ENCODE results near the gene HSPB7.
"Not testable (repeated sequence)": the region's sequence is repeated elsewhere in the genome, so short reads cannot be mapped to it uniquely, and the experiment has no call there.

The HSPB7 gene

DNA sequence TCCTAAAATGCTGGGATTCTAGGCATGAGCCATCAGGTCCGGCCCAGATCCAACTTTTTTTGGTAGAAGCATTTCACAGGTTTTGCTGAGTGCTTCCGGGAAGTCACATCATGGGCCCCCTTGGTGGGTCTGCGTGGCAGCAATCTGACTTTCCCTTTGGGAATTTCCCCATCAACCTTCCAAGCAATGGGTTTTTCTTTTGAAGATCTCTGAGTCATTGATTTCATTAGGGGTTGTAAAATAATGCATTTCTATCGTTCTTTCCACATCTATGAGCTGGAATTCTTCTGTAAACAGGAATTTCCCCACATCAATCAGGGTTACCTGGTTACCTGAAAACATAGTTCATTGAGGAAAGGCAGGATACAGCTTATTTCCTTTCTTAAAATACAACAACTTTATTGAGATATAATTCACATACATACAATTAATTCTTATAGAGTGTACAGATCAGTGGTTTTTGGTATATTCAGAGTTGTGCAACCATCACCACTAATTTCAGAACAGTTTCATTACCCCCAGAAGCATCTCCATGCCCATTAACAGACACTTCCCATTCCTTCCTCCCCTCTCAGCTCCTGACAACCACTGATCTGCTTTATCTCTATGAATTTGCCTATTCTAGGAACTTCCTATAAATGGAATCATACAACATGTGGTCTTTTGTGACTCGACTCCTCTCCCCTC lies 32.1 kb downstream of the HSPB7 start:
- H3K36me3 ChIP-seq (ENCODE audit: control insufficient read depth in 5 of 5, insufficient read depth in 5 of 5, low read length in 5 of 5): no peaks in the 10 kb centered on the region
- peaks cover 0 to 6% (median 0%) of the 10 kb centered on the region in 5 donors for H3K4me1 ChIP-seq (ENCODE audit: control insufficient read depth in 5 of 5, insufficient read depth in 5 of 5, low read length in 5 of 5)
- no peak overlapping the region for H3K4me3 ChIP-seq (ENCODE audit: low read depth in 1 of 5, low read length in 5 of 5)
- no peaks in the 10 kb centered on the region for H3K9me3 ChIP-seq (ENCODE audit: control insufficient read depth in 5 of 5, low read length in 5 of 5)
- H3K27ac ChIP-seq (ENCODE audit: low read depth, low read length): no peak overlapping the region
- no peak overlapping the region for H3K9ac ChIP-seq (ENCODE audit: low read length in 5 of 5)
- no peaks in the 10 kb centered on the region for H3K27me3 ChIP-seq (ENCODE audit: control insufficient read depth in 5 of 5, insufficient read depth in 4 of 5, low read length in 5 of 5)

DNA sequence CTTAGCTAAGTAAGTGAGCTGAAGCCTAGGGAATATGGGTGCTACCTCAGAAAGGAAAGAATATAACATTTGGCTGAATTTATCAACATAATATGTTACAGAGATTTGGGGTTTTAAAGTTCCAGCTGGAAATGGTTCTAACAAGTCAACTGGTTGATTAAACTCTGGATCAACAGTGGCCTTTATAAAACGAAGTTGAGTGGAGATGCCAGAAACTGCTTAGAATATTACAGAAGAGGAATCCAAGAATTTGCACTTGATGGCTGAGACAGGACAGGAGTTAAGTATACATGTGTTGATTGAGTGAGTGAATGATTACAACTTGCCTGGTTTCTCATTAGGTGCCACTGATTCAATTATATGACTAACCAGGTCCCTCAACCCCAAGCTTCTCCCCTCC lies 34.6 kb downstream of the HSPB7 start:
- Histone ChIP-seq H3K27ac (ENCODE audit: low read depth, low read length) (no peak overlapping the region), H3K4me1 (ENCODE audit: control insufficient read depth in 5 of 5, insufficient read depth in 5 of 5, low read length in 5 of 5) (peaks cover 0 to 6% (median 0%) of the 10 kb centered on the region in 5 donors), H3K36me3 (ENCODE audit: control insufficient read depth in 5 of 5, insufficient read depth in 5 of 5, low read length in 5 of 5) (no peaks in the 10 kb centered on the region), H3K4me3 (ENCODE audit: low read depth in 1 of 5, low read length in 5 of 5) (no peak overlapping the region), H3K27me3 (ENCODE audit: control insufficient read depth in 5 of 5, insufficient read depth in 4 of 5, low read length in 5 of 5) (no peaks in the 10 kb centered on the region), H3K9ac (ENCODE audit: low read length in 5 of 5) (no peak overlapping the region), H3K9me3 (ENCODE audit: control insufficient read depth in 5 of 5, low read length in 5 of 5) (no peaks in the 10 kb centered on the region)

GRCh38 chr1:15981679-15982078 lies 36.2 kb downstream of the HSPB7 start:
- no peaks in the 10 kb centered on the region for H3K27me3 ChIP-seq (ENCODE audit: control insufficient read depth in 5 of 5, insufficient read depth in 4 of 5, low read length in 5 of 5)
- H3K9ac ChIP-seq (ENCODE audit: low read length in 5 of 5): no peak overlapping the region
- no peak overlapping the region for H3K27ac ChIP-seq (ENCODE audit: low read depth, low read length)
- no peaks in the 10 kb centered on the region for H3K36me3 ChIP-seq (ENCODE audit: control insufficient read depth in 5 of 5, insufficient read depth in 5 of 5, low read length in 5 of 5)
- no peak overlapping the region for H3K4me3 ChIP-seq (ENCODE audit: low read depth in 1 of 5, low read length in 5 of 5)
- no peaks in the 10 kb centered on the region for H3K9me3 ChIP-seq (ENCODE audit: control insufficient read depth in 5 of 5, low read length in 5 of 5)
- peaks cover 0 to 6% (median 0%) of the 10 kb centered on the region in 5 donors for H3K4me1 ChIP-seq (ENCODE audit: control insufficient read depth in 5 of 5, insufficient read depth in 5 of 5, low read length in 5 of 5)

GRCh38 chr1:15977947-15978346 lies 39.9 kb downstream of the HSPB7 start:
- not testable (repeated sequence) for H3K27me3 ChIP-seq (ENCODE audit: control insufficient read depth in 5 of 5, insufficient read depth in 4 of 5, low read length in 5 of 5)

GRCh38 chr1:15975805-15976680 lies 41.8 kb downstream of the HSPB7 start, which contains the start of gene ZBTB17:
TSS of gene ZBTB17 (minus strand) at chr1:15976101. CDS start at chr1:15948495, 27,606 bp downstream.
- Histone ChIP-seq H3K4me3 (ENCODE audit: low read depth in 1 of 5, low read length in 5 of 5) (peak within 1 kb of the TSS; percentile 80 to 86 (median 84)), H3K9me3 (ENCODE audit: control insufficient read depth in 5 of 5, low read length in 5 of 5) (peaks cover 0 to 4% (median 0%) of the 10 kb centered on the region in 5 donors), H3K9ac (ENCODE audit: low read length in 5 of 5) (peak within 1 kb of the TSS; percentile 56 to 89 (median 84)), H3K27ac (ENCODE audit: low read depth, low read length) (peak within 1 kb of the TSS; percentile 67), H3K27me3 (ENCODE audit: control insufficient read depth in 5 of 5, insufficient read depth in 4 of 5, low read length in 5 of 5) (no peaks in the 10 kb centered on the region), H3K36me3 (ENCODE audit: control insufficient read depth in 5 of 5, insufficient read depth in 5 of 5, low read length in 5 of 5) (peaks cover 0 to 17% (median 12%) of the 10 kb centered on the region in 5 donors), H3K4me1 (ENCODE audit: control insufficient read depth in 5 of 5, insufficient read depth in 5 of 5, low read length in 5 of 5) (peaks cover 0 to 16% (median 13%) of the 10 kb centered on the region in 5 donors)

More at GRCh38 chr1:15977947-15978346, 39.9 kb downstream of the HSPB7 start:
- H3K36me3 ChIP-seq (ENCODE audit: control insufficient read depth in 5 of 5, insufficient read depth in 5 of 5, low read length in 5 of 5); H3K9me3 ChIP-seq (ENCODE audit: control insufficient read depth in 5 of 5, low read length in 5 of 5); H3K9ac ChIP-seq (ENCODE audit: low read length in 5 of 5); H3K4me3 ChIP-seq (ENCODE audit: low read depth in 1 of 5, low read length in 5 of 5); H3K27ac ChIP-seq (ENCODE audit: low read depth, low read length): not testable (repeated sequence)
- peaks cover 0 to 18% (median 13%) of the 10 kb centered on the region in 5 donors for H3K4me1 ChIP-seq (ENCODE audit: control insufficient read depth in 5 of 5, insufficient read depth in 5 of 5, low read length in 5 of 5)

DNA sequence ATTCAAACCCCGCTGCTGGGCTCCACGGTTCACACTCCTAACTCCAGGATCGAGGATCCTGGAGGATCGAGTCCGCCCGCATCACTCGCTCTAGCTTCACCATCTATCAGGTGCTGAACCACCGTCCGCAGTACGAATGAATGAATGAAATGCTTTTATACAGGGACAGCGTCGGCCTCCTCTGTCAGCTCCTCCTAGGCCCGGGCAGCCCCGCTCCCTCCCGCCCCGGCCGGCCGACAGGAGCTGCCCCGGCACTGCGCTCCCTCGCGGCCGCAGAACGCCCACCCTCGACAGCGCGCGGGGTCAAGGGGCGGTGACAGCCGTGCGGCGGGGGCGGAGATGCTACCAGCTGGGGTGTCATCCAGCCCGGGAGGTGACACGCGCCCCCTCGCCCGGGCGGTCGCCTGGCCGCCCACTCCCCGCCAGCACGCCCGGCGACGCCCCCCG lies 42.5 kb downstream of the HSPB7 start:
- H3K27ac ChIP-seq (ENCODE audit: low read depth, low read length): peak overlapping the region; percentile 67
- peak overlapping the region; percentile 56 to 89 (median 84) for H3K9ac ChIP-seq (ENCODE audit: low read length in 5 of 5)
- peak overlapping the region; percentile 80 to 86 (median 84) for H3K4me3 ChIP-seq (ENCODE audit: low read depth in 1 of 5, low read length in 5 of 5)
- H3K36me3 ChIP-seq (ENCODE audit: control insufficient read depth in 5 of 5, insufficient read depth in 5 of 5, low read length in 5 of 5): peaks cover 0 to 17% (median 12%) of the 10 kb centered on the region in 5 donors
- peaks cover 0 to 4% (median 0%) of the 10 kb centered on the region in 5 donors for H3K9me3 ChIP-seq (ENCODE audit: control insufficient read depth in 5 of 5, low read length in 5 of 5)
- no peaks in the 10 kb centered on the region for H3K27me3 ChIP-seq (ENCODE audit: control insufficient read depth in 5 of 5, insufficient read depth in 4 of 5, low read length in 5 of 5)
- H3K4me1 ChIP-seq (ENCODE audit: control insufficient read depth in 5 of 5, insufficient read depth in 5 of 5, low read length in 5 of 5): peaks cover 0 to 16% (median 13%) of the 10 kb centered on the region in 5 donors

DNA sequence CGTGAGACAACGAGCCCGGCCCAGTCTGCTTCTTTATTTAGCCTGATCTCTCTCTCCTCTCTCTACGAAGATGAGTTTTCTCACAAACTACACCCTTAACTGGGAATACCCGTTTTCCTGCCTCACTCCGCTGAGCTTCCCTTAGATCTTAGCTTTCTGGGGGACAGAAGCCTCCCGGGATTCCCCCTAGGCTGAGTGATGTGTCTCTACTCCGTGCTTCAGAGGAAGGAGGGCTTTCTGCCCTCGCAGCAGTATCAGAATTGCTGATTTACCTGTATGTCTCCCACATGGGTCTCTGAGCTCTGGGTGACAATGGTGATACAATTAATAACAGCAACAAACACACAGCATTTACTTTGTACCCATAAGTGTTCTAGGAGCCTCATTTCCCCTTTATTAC lies 43.0 kb downstream of the HSPB7 start:
- Histone ChIP-seq H3K9me3 (ENCODE audit: control insufficient read depth in 5 of 5, low read length in 5 of 5) (peaks cover 0 to 4% (median 0%) of the 10 kb centered on the region in 5 donors), H3K36me3 (ENCODE audit: control insufficient read depth in 5 of 5, insufficient read depth in 5 of 5, low read length in 5 of 5) (peaks cover 0 to 18% (median 13%) of the 10 kb centered on the region in 5 donors), H3K4me1 (ENCODE audit: control insufficient read depth in 5 of 5, insufficient read depth in 5 of 5, low read length in 5 of 5) (peaks cover 0 to 16% (median 13%) of the 10 kb centered on the region in 5 donors), H3K27me3 (ENCODE audit: control insufficient read depth in 5 of 5, insufficient read depth in 4 of 5, low read length in 5 of 5) (no peaks in the 10 kb centered on the region), H3K27ac (ENCODE audit: low read depth, low read length) (peak overlapping the region; percentile 67), H3K4me3 (ENCODE audit: low read depth in 1 of 5, low read length in 5 of 5) (peak overlapping the region; percentile 80 to 86 (median 84)), H3K9ac (ENCODE audit: low read length in 5 of 5) (peak overlapping the region; percentile 56 to 89 (median 83))

DNA sequence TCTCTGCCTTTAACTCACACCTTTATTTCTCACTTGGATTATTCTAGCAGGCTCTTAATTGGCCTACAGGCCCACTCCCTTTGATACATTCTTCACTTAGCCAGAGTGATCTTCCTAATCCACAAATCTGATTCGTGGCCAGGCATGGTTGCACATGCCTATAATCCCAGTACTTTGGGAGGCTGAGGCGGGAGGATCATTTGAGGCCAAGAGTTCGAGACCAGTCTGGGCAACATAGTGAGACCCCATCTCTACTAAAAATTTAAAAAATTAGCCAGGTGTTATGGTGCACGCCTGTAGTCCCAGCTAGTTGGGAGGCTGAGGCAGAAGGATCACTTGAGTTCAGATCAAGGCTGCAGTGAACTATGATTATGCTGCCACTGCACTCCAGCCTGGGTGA lies 44.1 kb downstream of the HSPB7 start:
- H3K27me3 ChIP-seq (ENCODE audit: control insufficient read depth in 5 of 5, insufficient read depth in 4 of 5, low read length in 5 of 5): no peaks in the 10 kb centered on the region
- H3K4me3 ChIP-seq (ENCODE audit: low read depth in 1 of 5, low read length in 5 of 5): no peak overlapping the region
- no peak overlapping the region for H3K27ac ChIP-seq (ENCODE audit: low read depth, low read length)
- no peak overlapping the region for H3K9ac ChIP-seq (ENCODE audit: low read length in 5 of 5)
- peaks cover 0 to 27% (median 20%) of the 10 kb centered on the region in 5 donors for H3K36me3 ChIP-seq (ENCODE audit: control insufficient read depth in 5 of 5, insufficient read depth in 5 of 5, low read length in 5 of 5)
- H3K9me3 ChIP-seq (ENCODE audit: control insufficient read depth in 5 of 5, low read length in 5 of 5): peaks cover 0 to 4% (median 0%) of the 10 kb centered on the region in 5 donors
- peaks cover 0 to 16% (median 13%) of the 10 kb centered on the region in 5 donors for H3K4me1 ChIP-seq (ENCODE audit: control insufficient read depth in 5 of 5, insufficient read depth in 5 of 5, low read length in 5 of 5)

DNA sequence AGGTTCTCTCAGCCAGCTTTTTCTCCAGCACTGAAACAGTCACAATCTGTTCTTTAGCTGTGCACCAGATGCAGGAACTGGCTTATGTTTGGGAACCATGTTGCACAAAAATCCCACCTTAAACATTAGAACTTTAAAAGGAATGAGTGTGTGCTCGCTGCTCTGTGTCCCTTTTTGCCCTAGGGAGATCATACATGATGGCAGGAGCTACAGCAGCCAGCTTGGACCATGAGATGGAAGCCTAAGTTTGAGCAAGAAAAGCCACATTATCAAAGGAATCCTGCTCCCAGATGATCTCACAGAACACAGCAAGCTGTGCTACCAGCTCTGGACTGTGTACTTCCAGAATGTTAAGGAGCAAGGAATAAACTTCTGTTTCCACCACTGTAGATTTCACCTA lies 45.4 kb downstream of the HSPB7 start:
- peaks cover 0 to 4% (median 0%) of the 10 kb centered on the region in 5 donors for H3K9me3 ChIP-seq (ENCODE audit: control insufficient read depth in 5 of 5, low read length in 5 of 5)
- peaks cover 0 to 30% (median 23%) of the 10 kb centered on the region in 5 donors for H3K36me3 ChIP-seq (ENCODE audit: control insufficient read depth in 5 of 5, insufficient read depth in 5 of 5, low read length in 5 of 5)
- no peak overlapping the region for H3K27ac ChIP-seq (ENCODE audit: low read depth, low read length)
- H3K9ac ChIP-seq (ENCODE audit: low read length in 5 of 5): no peak overlapping the region
- H3K27me3 ChIP-seq (ENCODE audit: control insufficient read depth in 5 of 5, insufficient read depth in 4 of 5, low read length in 5 of 5): no peaks in the 10 kb centered on the region
- no peak overlapping the region for H3K4me3 ChIP-seq (ENCODE audit: low read depth in 1 of 5, low read length in 5 of 5)
- H3K4me1 ChIP-seq (ENCODE audit: control insufficient read depth in 5 of 5, insufficient read depth in 5 of 5, low read length in 5 of 5): peaks cover 0 to 20% (median 13%) of the 10 kb centered on the region in 5 donors

Measured in subcutaneous abdominal adipose tissue (tissue), 5 donors.